IgD-negative memory B cell (primary cell): Measurements from ENCODE around the gene MIP. TPM values are rescaled to one million over a fixed set of nuclear protein-coding genes. Genes with fewer than 3 reads are reported as not detected.
"Not testable (repeated sequence)": the region's sequence is repeated elsewhere in the genome, so short reads cannot be mapped to it uniquely, and the experiment has no call there.

Source experiments
- H3K27ac Mint-ChIP-seq, 3 donors: one replicate each; pipeline ENCODE4 v1.8.0; 2020 to 2022; ENCODE audit warnings: mild to moderate bottlenecking in 3 of 3, mixed read lengths in 3 of 3, moderate library complexity in 1 of 3
- H3K27me3 Mint-ChIP-seq: one replicate; pipeline ENCODE4 v1.8.0; 2021; ENCODE audit warnings: mixed read lengths
- H3K36me3 Mint-ChIP-seq: one replicate; pipeline ENCODE4 v1.8.0; 2020; ENCODE audit warnings: mild to moderate bottlenecking, mixed read lengths
- H3K4me1 Mint-ChIP-seq, 3 donors: one replicate each; pipeline ENCODE4 v1.8.0; 2020 to 2022; ENCODE audit warnings: mixed read lengths in 3 of 3, mild to moderate bottlenecking in 1 of 3
- H3K4me3 Mint-ChIP-seq, 4 donors: one replicate each; pipeline ENCODE4 v1.8.0; 2020 to 2022; ENCODE audit warnings: mild to moderate bottlenecking in 4 of 4, mixed read lengths in 4 of 4, moderate library complexity in 3 of 4
- H3K9me3 Mint-ChIP-seq, 3 donors: one replicate each; pipeline ENCODE4 v1.8.0; 2020 to 2021; ENCODE audit warnings: mixed read lengths in 3 of 3, mild to moderate bottlenecking in 1 of 3
- polyA plus RNA-seq: library from polyadenylated mRNA; unstranded; fragments of 300-500 nt; fragmentation: Illumina TruSeq; gene quantifications from one replicate; pipeline ENCODE4 v1.2.3, GENCODE V29; 2021

MIP gene
- polyA plus RNA-seq, 1 donor from 2014 or later: not detected

GRCh38 chr12:56401612-56402011, 52.8 kb downstream of the MIP start:
- H3K27ac Mint-ChIP-seq, H3K4me1 Mint-ChIP-seq, H3K4me3 Mint-ChIP-seq, H3K36me3 Mint-ChIP-seq, H3K9me3 Mint-ChIP-seq, H3K27me3 Mint-ChIP-seq: not testable (repeated sequence)

- not testable (repeated sequence) for H3K36me3 Mint-ChIP-seq, H3K9me3 Mint-ChIP-seq, H3K27ac Mint-ChIP-seq, H3K4me1 Mint-ChIP-seq, H3K4me3 Mint-ChIP-seq, H3K27me3 Mint-ChIP-seq
Measured at GRCh38 chr12:56401125-56401524, 53.3 kb downstream of the MIP start.

Other genes starting within 250 kb of the MIP start
- 104 TPM for gene RNF41, start 232.7 kb downstream of the MIP start, polyA plus RNA-seq
- 6.5 TPM for gene NABP2, start 230.3 kb downstream of the MIP start, polyA plus RNA-seq
- not detected for gene SLC39A5, start 224.6 kb downstream of the MIP start, polyA plus RNA-seq
- gene ANKRD52, start 196.3 kb downstream of the MIP start, polyA plus RNA-seq: 19.6 TPM
- gene COQ10A, start 187.7 kb downstream of the MIP start, polyA plus RNA-seq: 15.1 TPM
- 79.3 TPM for gene CS, start 154.3 kb downstream of the MIP start, polyA plus RNA-seq
- gene CNPY2, start 138.7 kb downstream of the MIP start, polyA plus RNA-seq: 160 TPM
- 5.5 TPM for gene PAN2, start 120.7 kb downstream of the MIP start, polyA plus RNA-seq
- 12.4 TPM for gene IL23A, start 115.8 kb downstream of the MIP start, polyA plus RNA-seq
- gene STAT2, start 94.5 kb downstream of the MIP start, polyA plus RNA-seq: 87.7 TPM
- not detected for gene APOF, start 91.8 kb downstream of the MIP start, polyA plus RNA-seq
- 14.3 TPM for gene TIMELESS, start 5.2 kb downstream of the MIP start, polyA plus RNA-seq
- gene SPRYD4, start 13.9 kb upstream of the MIP start, polyA plus RNA-seq: 1.3 TPM
- gene GLS2, start 33.5 kb upstream of the MIP start, polyA plus RNA-seq: 3.8 TPM
- 0.28 TPM for gene RBMS2, start 67.2 kb upstream of the MIP start, polyA plus RNA-seq
- gene BAZ2A, start 175.7 kb upstream of the MIP start, polyA plus RNA-seq: 46.9 TPM
- gene ATP5F1B, start 191.3 kb upstream of the MIP start, polyA plus RNA-seq: 727 TPM
- 246 TPM for gene PTGES3, start 233.6 kb upstream of the MIP start, polyA plus RNA-seq